MCF 10A (cell line): Measurements from ENCODE around the gene DKK1. TPM values are rescaled to one million over a fixed set of nuclear protein-coding genes. Genes with fewer than 3 reads are reported as not detected.

Source experiments
- BruUV-seq: library from RNA; stranded (reverse); fragments of 400-500 nt; replicated peaks from 2 replicates; lab custom pipeline; 2021; lab: Mats Ljungman, UMichigan
- CTCF ChIA-PET: fragments of 300-600 bp; sonication (Branson Sonifier 250); formaldehyde crosslinking; extraction: SDS; loops from one replicate; lab custom pipeline; 2021; ENCODE audit warnings: antibody characterized with exemption, inconsistent platforms; lab: Yijun Ruan, JAX
- POLR2A ChIA-PET: fragments of 300-600, 350-650 bp; sonication (Branson Sonifier 250); formaldehyde crosslinking; extraction: SDS; loops from one replicate; lab custom pipeline; 2020; ENCODE audit warnings: antibody characterized with exemption, inconsistent platforms; lab: Yijun Ruan, JAX
- DNase-seq: peaks from one replicate; pipeline ENCODE4 v3.0.0-alpha.2; 2018; ENCODE audit not compliant: unreplicated experiment
- H3K27ac Mint-ChIP-seq: one replicate; pipeline ENCODE4 v1.8.0; 2022; ENCODE audit warnings: mild to moderate bottlenecking, low read depth, mixed read lengths; ENCODE audit not compliant: unreplicated experiment
- H3K27me3 Mint-ChIP-seq: one replicate; pipeline ENCODE4 v1.8.0; 2022; ENCODE audit warnings: mixed read lengths; ENCODE audit not compliant: insufficient read depth, unreplicated experiment
- H3K36me3 Mint-ChIP-seq: one replicate; pipeline ENCODE4 v1.8.0; 2022; ENCODE audit warnings: mild to moderate bottlenecking, moderate library complexity, mixed read lengths; ENCODE audit not compliant: insufficient read depth, unreplicated experiment
- H3K4me1 Mint-ChIP-seq: one replicate; pipeline ENCODE4 v1.8.0; 2022; ENCODE audit warnings: mixed read lengths; ENCODE audit not compliant: insufficient read depth, unreplicated experiment
- H3K4me3 Mint-ChIP-seq: one replicate; pipeline ENCODE4 v1.8.0; 2022; ENCODE audit warnings: mild to moderate bottlenecking, moderate library complexity, mixed read lengths; ENCODE audit not compliant: unreplicated experiment
- H3K9me3 Mint-ChIP-seq: one replicate; pipeline ENCODE4 v1.8.0; 2022; ENCODE audit warnings: mixed read lengths; ENCODE audit not compliant: unreplicated experiment
- intact Hi-C: fragments of 100-400 bp; cut with micrococcal nuclease; formaldehyde crosslinking; loops from 2 replicates; pipeline ENCODE4 v1.14.1; 2022
- total RNA-seq: library from RNA; stranded (reverse); gene quantifications from 2 replicates; pipeline ENCODE4 v1.2.3, GENCODE V29; 2022
- TF ChIP-seq, protein P1 (sequence below): fragments of 200-600 bp; IDR thresholded peaks from one replicate; pipeline ENCODE4 v1.8.0; 2022; ENCODE audit warnings: antibody characterized with exemption, mild to moderate bottlenecking; ENCODE audit not compliant: unreplicated experiment

Gene DKK1
- total RNA-seq, 1 experiment from 2014 or later: 31.8 TPM

- H3K36me3 Mint-ChIP-seq: no peaks in the 10 kb centered on the region
- no TSS peak for BruUV-seq
- H3K9me3 Mint-ChIP-seq: no peaks in the 10 kb centered on the region
- intact Hi-C loops: no loop called here
- no peak for DNase-seq
- ChIA-PET POLR2A (no interaction called here), CTCF (no interaction called here)
- H3K4me1 Mint-ChIP-seq: no peaks in the 10 kb centered on the region
- no peak overlapping the region for H3K4me3 Mint-ChIP-seq
- H3K27ac Mint-ChIP-seq: no peak overlapping the region
- H3K27me3 Mint-ChIP-seq: no peaks in the 10 kb centered on the region
- TF ChIP-seq, protein P1, sequence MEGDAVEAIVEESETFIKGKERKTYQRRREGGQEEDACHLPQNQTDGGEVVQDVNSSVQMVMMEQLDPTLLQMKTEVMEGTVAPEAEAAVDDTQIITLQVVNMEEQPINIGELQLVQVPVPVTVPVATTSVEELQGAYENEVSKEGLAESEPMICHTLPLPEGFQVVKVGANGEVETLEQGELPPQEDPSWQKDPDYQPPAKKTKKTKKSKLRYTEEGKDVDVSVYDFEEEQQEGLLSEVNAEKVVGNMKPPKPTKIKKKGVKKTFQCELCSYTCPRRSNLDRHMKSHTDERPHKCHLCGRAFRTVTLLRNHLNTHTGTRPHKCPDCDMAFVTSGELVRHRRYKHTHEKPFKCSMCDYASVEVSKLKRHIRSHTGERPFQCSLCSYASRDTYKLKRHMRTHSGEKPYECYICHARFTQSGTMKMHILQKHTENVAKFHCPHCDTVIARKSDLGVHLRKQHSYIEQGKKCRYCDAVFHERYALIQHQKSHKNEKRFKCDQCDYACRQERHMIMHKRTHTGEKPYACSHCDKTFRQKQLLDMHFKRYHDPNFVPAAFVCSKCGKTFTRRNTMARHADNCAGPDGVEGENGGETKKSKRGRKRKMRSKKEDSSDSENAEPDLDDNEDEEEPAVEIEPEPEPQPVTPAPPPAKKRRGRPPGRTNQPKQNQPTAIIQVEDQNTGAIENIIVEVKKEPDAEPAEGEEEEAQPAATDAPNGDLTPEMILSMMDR: no peak
Measured at GRCh38 chr10:52343439-52343838, 29.4 kb downstream of the DKK1 start.

DNA sequence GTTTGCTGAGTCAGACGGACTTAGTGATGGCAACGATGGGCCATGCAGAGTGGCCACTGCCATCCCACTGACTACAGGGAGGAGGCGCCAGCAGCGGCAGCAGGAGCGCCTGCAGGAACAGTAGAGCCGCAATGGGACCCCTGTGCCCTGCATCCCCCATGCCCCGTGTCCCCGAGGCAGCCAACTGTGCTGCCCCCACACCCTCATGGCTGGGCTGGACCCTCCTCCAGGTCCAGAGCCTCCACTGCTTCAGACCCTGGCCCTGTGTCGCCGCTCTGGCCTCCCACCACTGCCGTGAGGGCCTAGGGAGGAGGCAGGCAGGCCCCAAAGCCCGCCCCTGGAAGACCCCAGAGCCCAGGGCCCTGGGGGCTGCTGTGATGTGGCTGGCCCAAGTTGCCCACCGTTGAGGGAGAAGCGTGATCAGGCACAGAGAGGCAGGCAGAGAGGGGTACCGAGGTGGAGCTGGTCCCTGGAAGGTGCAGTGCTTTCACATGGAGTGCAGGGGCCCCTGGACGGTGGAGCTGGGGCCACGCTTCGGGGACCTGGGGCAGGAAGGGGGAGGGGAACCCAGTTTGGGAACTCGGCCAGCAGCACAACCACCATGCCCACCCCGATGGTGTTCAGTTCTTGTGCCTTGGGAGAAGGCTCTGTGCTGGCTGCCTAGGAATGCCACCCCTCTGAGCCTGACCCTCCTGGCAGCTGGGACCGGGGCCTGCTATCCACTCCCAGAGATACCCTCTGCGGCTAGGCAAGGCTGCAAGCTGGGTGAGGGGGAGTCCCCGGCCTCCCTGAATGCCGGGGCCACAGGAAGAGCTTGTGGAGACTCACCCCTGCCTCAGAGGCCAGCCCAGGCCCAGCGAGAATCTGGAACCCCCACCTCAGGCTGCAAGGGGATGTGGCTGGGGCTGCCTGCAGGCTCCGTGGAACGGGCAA, 32.6 kb downstream of the DKK1 start:
- no TSS peak for BruUV-seq
- Mint-ChIP-seq H3K4me1 (no peaks in the 10 kb centered on the region), H3K4me3 (no peak overlapping the region), H3K27me3 (no peaks in the 10 kb centered on the region), H3K27ac (no peak overlapping the region), H3K9me3 (no peaks in the 10 kb centered on the region), H3K36me3 (no peaks in the 10 kb centered on the region)
- ChIA-PET CTCF (interaction anchor here (0.8 to 1.0 kb wide), 3 partner anchors 10 to 33 kb away, joined by 3 to 4 read pairs (median 3); partner anchors contain the start of gene DKK1), POLR2A (no interaction called here)
- intact Hi-C loops: no loop called here
- no peak for DNase-seq
- TF ChIP-seq, protein P1: no peak

DNA sequence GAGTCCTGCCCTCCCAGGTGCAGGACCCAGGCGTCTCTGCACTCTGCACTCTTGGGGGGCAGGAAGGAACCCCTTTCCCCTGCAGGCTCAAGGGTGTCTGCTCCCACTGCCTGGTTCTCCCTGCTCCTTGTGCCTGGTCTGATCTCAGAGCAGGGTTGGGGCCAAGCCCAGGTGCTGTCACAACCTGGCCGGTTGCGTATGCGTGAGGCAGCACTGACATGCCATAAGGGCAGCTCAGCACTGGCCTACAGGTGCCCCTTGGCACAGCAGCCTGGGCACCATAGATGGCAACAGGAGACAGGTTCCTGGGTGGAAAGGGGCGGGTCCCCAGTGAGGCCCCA, 33.2 kb downstream of the DKK1 start:
- Mint-ChIP-seq H3K4me3 (no peak overlapping the region), H3K36me3 (no peaks in the 10 kb centered on the region), H3K27me3 (no peaks in the 10 kb centered on the region), H3K27ac (no peak overlapping the region), H3K4me1 (no peaks in the 10 kb centered on the region), H3K9me3 (no peaks in the 10 kb centered on the region)
- intact Hi-C loops: no loop called here
- DNase-seq: no peak
- no TSS peak for BruUV-seq
- TF ChIP-seq, protein P1: no peak
- CTCF ChIA-PET: interaction anchor here (0.6 to 1.2 kb wide), 4 partner anchors 11 to 220 kb away, joined by 3 to 4 read pairs (median 4); partner anchors contain the start of gene DKK1
- POLR2A ChIA-PET: no interaction called here

DNA sequence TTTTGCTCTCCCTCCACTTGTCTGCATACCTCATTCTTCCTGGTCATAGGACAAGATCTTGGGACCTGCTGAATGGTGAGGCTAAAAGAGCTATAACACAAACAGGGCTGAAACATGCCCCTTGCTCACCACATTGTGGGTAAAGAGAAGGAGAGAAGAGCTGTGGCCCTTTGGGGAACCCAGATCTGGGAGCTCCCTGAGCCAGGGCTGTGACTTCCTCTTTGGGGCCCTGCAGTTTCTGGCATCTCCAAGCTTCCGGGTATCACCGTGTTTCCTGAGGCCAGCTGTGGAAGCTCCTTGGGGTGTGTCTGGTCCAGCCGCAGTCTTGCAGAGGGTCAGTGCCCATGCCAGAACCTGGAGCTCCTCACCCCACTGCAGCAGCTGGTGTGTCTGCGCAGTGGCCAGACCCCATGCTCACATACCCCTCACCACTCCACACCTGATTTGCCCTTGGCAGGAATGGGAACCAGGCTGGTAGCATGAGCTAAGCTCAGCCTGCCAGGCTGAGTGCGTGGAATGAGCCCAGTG, 34.0 kb downstream of the DKK1 start:
- no TSS peak for BruUV-seq

More for the DNA sequence above, 34.0 kb downstream of the DKK1 start:
- Mint-ChIP-seq H3K4me3 (no peak overlapping the region), H3K36me3 (no peaks in the 10 kb centered on the region), H3K9me3 (peaks cover 4% of the 10 kb centered on the region), H3K27ac (no peak overlapping the region), H3K27me3 (no peaks in the 10 kb centered on the region), H3K4me1 (peaks cover 2% of the 10 kb centered on the region)
- DNase-seq: no peak
- intact Hi-C loops: no loop called here
- TF ChIP-seq, protein P1: no peak
- ChIA-PET CTCF (interaction anchor here (0.6 to 1.2 kb wide), 8 partner anchors 11 to 295 kb away, joined by 3 to 5 read pairs (median 3); no protein-coding TSS in a partner anchor), POLR2A (no interaction called here)
